GM12874 (cell line): ENCODE measurements around the gene TRIP10.

Experiments used
- CTCF ChIP-seq: IDR thresholded peaks from 2 replicates; pipeline ENCODE4 v1.5.1; 2011; ENCODE audit warnings: low read depth, mild to moderate bottlenecking, control low read depth, low read length, moderate library complexity; ENCODE audit not compliant: insufficient read depth

The TRIP10 gene

GRCh38 chr19:6761053-6761676, 21.7 kb downstream of the TRIP10 start:
- no peak for TF ChIP-seq CTCF

GRCh38 chr19:6765738-6766356, 26.4 kb downstream of the TRIP10 start:
- TF ChIP-seq CTCF: no peak

DNA sequence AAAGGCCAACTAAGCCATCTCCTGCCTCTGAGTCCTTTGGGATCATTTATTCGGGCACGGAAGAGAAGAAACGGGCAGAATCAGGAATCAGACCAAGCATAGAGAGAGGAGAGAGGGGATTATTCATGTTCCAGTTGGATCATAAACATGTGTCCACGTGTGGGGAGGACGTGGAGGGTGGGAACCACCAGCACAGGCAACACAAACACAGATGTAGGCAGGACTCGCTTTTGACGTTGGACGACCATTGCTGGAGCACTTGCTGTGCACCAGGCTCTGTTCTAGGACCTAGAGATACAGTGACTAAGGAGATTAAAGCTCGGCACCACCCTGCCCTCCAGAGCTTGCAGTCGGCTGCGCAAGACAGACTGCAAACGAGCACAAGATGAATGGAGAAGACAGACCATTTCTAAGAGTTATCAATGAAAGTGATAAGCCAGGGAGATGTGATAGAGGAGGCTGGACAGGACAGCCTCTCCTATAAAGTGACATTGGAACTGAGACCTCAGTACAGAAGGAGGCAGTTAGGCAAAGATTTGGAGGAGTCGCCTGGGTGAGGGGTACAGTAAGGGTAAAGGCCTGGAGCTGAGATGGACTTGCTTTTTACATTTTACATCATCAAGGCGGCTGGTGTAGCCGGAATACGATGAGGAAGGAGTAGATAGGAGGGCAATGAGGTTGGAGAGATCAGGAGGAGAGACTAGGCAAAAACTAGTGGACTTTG, 27.0 kb downstream of the TRIP10 start:
- TF ChIP-seq CTCF: no peak

- no peak for TF ChIP-seq CTCF
These were observed 27.5 kb downstream of the TRIP10 start for GRCh38 chr19:6767081-6767356.

DNA sequence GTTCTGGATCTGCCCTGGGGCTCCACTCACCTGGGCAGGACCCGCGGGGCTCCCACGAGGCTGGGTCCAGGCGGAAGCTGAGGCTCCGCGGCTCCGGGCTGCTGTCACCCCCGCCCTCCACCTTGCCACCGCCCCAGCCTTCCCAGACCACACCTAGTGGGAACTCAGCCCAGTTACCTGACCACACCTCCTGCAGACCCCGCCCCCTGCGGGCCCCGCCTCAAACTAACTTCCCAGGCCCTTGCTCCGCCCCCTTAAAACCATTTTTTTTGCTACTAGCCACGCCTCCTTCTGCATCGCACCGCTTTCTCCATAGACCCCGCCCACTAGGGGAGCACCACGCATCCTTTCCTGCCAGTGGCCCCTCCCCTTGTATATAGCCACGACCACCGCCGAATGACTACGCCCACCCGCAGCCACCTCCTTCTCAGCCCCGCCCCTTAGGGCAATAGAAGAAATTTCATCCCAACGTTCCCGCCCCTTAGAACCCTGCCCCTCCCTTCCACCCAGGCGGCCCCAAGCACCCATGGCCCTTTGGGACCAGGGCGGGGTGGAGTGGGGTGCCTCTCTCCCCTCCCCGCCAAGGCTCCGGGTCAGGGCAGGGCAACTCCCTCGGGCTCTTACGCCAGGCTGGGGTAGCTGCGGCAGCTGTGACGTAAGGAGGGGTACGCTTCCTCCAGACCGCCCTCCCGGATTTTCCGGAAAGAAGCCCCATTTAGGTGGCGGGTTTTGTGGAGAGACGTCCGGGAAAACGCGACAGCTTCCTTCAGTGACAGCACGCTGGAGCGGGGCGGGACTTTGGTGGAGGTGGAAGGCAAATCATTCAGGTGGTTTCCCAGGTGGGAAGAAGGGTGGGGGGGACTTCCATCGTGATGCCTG, 28.1 kb downstream of the TRIP10 start, which contains the start of gene SH2D3A:
Gene SH2D3A (minus strand): TSS at position 79 of the 879 bp plus-strand sequence. CDS start 3,687 bp downstream, outside the sequence.
- TF ChIP-seq CTCF: no peak

GRCh38 chr19:6768236-6768785, 28.8 kb downstream of the TRIP10 start:
- no peak for TF ChIP-seq CTCF
